ENCODE measurements around the gene ZEB1.

Gene ZEB1

DNA sequence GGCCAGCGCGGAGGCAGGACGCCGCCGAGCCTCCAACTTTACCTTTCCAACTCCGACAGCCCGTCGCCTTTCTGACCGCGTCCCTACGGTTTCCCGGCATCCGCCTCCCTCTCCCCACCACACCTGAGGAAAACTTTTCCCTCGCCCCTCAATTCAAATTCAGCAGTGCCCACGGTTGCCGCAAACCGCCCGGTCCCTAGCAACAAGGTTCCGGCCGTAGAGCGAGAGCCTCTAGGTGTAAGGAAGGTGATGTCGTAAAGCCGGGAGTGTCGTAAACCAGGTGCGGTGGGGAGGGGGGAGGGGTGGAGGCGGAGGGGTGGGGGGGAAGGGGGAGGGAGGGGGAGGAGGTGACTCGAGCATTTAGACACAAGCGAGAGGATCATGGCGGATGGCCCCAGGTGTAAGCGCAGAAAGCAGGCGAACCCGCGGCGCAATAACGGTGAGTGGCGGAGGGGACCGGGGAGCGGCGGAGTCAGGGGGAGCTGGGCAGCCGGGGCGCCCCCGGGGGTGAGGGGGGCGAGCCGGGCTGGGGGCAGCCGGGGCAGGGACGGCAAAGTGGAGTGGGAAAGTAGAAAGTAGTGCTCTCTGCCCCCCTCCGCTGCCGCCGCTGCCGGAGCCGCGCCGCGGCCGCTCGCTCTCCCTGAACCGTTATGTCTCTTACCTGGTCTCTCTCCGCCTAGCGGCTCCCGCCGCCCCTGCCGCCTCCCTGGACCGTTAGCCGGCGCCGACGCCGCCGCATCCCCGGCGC, at the start of gene ZEB1:
Gene ZEB1 (plus strand): TSS at position 363 of the 748 bp plus-strand sequence. CDS start 19 bp downstream, at position 382.
- peak; percentile 80 for DNase-seq (ENCODE audit: low read depth)

DNA sequence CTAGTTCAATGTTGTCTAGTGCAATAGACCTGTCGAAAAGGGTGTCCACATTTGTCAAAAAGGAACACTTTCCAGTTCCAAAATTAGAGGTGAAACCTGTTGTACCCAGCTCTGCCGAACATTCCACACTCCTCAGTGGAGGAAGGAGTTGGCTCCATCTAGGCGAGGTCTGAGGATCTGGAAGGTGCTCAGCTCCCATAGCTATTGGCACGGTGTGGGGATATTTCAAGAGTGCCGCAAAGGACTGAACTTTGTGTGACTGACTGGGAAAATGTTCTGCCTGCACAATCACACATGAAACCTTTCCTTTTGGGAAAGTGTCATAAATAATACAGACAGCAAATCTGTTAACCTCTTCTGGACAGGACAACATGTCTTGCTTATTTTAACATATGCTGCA, 48.1 kb upstream of the ZEB1 start:
- no peak for DNase-seq (ENCODE audit: low read depth)

DNA sequence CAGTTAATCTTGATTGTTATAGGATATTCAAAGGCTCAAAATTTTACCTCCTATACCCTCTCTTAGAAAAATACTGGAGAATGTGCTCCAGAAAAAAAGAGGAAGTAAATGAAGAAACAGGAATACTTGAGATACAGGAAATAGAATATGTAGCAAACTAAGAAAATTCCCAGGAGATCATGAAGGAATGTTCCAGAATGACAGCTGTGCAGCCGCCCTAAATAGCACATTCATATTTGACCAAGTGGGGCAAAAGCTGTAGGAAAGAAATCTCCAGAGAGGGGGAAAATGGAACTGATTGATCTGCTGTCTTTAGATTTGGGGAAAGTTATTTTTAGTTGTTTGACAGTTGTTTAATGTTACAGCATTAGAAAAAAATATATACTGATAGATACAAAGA, 46.2 kb upstream of the ZEB1 start:
- peak; percentile 18 for DNase-seq (ENCODE audit: low read depth)

DNA sequence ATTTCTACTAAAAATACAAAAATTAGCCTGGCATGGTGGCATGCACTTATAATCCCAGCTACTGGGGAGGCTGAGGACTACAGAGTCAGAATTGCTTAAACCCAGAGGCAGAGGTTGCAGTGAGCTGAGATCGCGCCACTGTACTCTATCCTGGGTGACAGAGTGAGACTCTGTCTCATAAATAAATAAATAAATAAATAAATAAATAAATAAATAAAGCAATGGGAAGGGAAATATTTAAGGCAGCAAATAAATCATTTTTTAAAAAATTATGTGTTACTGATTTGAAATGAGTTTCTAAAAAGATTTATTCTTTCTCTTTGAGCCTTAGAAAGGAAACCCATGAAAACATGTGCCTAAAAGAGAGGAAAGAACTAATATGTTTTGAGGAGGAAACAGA, 45.2 kb upstream of the ZEB1 start:
- DNase-seq (ENCODE audit: low read depth), result no peak

DNA sequence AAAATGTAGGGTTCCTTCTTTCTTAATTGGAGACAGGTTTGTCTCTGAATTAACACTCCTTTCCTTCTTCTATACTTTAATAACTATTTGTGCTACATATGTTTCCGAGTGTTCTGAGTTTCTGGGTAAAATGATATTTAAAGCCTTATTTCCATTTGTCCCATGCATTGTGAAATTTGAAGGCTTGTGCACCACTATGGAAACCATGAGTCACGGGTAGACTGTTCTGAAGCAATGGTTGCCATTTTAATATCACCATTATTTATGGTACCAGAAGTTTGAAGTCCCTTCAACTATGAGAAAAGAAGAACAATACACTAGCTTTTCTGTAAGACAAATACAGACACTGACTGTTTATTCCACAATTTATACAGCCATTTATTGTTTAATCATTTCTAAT, 44.7 kb upstream of the ZEB1 start:
- no peak for DNase-seq (ENCODE audit: low read depth)

DNA sequence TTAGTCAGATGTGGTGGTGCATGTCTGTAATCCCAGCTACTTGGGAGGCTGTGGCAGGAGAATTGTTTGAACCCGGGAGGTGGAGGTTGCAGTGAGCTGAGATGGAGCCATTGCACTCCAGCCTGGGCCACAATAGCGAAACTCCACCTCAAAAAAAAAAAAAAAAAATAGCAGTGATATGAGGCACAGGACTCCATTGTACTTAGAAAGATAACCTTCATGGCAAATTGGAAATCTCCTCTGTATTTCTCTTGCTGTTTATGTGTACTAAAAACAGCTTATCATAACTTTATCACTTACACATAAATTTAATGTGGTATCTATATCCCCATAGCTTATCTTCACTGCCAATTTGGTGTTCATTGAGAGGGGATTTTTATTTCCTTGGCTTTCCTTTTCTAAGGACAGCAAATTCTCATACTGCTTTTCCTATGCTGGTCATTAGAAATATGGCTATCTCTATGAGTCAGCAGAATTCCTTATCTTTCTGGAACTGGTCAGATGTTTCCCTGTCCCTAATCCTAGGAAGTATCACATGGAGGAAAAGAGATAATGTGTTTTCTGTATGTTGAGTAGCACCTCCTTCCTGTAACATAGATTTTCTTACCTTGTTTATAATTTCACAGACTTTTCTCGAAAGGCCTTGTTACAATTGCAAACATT, 40.6 kb upstream of the ZEB1 start:
- DNase-seq (ENCODE audit: low read depth), result peak; percentile 17

DNA sequence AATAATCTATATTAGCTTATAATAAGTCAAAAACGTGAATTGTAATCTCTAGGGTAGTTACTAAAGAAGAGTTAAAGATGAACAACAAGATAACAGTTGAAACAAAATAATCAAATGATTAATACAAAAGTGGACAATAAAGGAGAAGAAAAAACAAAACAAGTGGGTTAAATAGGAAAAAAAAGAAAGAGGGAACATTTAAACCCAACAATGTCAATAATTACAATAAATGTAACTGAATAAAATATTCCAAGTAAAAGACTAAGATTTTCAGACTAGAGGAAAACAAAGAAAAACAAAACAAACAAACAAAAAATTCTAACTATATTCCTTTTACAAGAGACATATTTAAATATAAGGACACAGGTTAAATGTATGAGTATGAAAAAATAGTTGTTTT, 38.0 kb upstream of the ZEB1 start:
- no peak for DNase-seq (ENCODE audit: low read depth)

DNA sequence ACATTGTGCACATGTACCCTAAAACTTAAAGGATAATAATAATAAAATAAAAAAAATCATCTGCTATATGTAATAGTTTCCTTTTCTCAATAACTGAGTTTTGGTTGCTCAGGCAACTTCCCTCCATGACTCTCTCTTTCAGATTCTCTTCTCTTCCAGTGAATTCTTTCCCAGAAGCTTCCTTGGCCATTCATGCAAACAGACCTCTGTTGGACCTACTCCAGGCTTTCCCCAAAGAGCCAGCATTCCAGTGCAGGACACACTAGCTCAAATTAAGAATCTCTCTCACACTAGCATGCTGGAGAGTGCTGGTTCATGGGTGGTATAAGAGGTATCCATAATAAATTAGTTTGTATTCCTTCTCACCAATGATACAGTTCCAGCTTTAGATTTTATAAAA, 31.0 kb upstream of the ZEB1 start:
- DNase-seq (ENCODE audit: low read depth), result peak; percentile 73

DNA sequence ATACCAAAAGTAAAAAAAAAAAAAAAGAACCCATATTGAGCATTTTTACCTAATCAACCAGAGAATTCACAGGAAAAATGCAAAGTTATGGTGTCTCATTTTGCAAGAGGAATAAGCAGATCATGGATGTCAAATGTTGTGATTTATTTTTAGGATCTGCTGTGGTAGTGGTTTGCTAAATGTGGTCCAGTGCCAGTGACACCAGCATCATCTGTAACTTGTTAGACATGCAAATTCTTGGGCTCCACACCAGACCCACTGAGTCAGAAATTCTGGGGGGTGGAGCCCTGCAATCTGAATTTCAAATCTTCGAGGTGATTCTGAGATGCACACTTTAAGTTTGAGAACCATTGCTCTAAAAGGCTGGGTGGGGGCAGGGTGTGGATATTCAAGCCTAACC, 30.1 kb upstream of the ZEB1 start:
- DNase-seq (ENCODE audit: low read depth), result peak; percentile 70

DNA sequence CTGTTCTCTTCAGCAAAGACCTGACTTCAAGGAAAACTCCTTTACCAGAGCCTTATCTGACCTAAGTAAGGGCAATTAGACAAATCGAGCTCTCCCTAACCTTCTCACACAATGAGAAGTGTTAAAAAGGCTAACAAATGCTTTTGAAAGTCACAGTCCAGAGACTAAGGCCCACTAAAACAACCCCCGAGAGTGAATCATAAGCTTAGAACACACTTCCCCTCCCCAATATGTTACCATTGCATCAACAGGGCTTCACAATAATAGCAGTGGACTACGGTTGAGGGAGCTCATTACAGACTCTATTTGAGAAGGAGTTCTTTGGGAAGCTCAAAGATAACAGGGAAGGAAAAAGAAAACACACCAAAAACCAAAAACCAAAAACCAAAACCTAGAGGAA, 28.6 kb upstream of the ZEB1 start:
- no peak for DNase-seq (ENCODE audit: low read depth)

DNA sequence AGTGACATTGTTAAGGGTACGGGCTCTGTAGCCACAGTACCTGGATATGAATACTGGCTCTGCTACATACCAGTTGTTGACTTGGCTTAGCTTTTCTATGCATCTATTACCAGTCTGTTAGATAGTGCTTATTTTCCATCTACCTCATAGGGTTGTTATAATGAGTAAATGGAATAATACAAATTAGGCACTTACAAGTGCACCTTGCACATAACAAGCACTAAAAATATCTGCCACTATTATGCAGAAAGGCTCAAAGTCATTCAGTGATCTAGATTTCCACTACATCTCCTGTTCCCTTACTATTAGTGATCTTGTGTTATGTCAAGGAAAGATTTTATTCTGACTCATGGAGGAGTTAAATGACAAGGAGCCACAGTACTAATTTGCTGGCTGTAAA, 27.9 kb upstream of the ZEB1 start:
- no peak for DNase-seq (ENCODE audit: low read depth)

DNA sequence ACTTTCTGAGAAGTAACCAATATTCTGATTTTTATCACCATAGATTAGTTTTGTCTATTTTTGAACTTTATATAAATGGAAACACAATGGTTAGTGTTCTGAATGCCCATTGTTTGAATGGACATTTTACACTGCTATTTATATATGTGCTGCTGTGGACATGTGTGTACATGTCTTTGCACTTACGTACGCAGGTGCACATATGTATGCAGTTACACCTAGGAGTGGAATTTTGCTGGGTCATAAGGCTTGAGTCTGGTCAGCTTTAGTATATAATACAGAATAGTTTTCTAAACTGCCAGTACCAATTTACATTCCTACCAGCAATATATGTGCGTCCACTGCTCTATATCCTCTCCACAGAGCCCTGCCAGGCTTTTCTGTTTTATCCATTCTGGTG, 24.5 kb upstream of the ZEB1 start:
- DNase-seq (ENCODE audit: low read depth), result no peak

DNA sequence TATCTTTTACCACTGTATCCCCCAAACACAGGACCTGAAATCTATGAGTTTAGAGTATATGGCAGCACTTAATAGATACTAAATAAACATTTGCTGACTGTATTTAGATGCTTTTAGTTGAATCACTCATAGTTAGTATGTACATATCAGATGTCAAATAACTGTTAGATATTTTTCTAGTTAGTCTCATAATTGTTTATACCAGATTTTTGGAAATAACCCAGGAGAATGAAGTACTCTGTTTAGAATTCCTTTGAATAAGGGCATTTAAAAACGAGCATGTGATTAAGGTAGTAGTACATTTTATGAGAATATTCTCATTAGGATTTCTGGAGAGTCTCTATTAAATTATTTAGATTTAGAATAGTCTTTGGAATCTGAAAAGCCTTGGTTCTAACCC, 22.3 kb upstream of the ZEB1 start:
- peak; percentile 36 for DNase-seq (ENCODE audit: low read depth)

DNA sequence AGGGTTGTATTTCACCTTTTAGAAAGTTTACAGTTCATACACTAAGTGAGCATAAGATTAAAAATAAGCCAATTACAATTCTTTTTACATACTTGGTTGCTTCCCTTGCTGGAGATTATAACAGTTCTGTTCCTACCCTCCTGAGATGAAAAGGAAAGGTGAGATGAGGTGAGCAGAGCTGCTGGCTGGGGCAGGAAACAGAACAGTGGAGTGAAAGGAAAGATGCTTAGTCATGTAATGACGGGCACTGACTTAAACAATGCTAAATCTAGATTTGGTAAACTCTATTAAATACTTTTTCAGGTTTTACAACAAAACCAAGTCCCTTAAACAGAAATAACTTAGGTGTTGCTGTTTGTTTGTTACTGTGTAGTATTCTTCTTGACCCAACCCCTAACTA, 19.9 kb upstream of the ZEB1 start:
- no peak for DNase-seq (ENCODE audit: low read depth)

DNA sequence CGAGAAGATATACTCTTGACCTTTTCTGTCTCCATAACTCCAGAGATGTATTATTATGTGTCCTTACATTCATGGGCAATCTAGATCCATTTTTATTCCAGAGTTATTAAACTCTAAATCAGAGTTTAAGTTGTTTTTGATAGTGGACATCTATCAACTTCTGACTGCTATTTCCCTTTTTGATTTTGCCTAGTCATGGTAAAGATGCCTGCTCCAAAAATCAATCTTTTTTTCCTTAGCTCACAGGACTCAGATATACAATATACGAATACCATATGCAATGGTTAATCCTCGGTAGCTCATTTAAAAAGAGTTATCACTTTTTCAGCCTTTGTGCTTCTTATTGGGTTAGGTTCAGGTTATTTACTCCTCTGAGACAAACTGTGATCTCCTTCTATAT, 15.8 kb upstream of the ZEB1 start:
- no peak for DNase-seq (ENCODE audit: low read depth)

DNA sequence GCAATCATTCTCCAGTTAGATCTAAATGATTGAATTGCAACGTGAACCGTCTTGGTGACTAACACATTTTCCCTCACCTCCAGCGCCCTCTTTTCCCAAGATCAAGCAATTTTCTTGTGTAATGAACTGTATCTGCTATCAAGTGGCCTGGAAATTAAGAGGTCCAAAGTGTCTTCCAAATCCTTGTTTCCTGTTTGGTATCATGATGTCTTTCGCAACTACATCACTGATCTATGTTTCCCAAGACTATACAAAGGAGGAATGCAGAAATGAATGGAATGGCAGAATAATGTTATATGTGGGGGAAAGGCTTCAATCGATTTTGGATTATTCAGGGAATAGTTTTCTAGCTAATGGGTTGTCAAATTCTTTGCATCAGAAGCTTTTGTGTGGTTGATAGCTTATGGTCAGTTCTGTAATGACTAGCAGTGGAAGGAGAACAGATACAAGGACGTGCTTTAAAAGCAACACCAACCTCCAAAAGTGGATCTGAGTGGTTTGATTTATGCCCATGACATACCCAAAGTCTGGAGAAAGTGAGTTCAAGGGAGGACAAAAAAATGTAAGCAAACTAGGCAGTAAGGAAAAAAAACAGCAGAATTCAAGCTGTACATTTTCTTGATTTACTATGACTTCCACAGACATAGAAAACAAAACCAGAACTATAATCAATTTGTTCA, 14.6 kb upstream of the ZEB1 start:
- peak; percentile 38 for DNase-seq (ENCODE audit: low read depth)

DNA sequence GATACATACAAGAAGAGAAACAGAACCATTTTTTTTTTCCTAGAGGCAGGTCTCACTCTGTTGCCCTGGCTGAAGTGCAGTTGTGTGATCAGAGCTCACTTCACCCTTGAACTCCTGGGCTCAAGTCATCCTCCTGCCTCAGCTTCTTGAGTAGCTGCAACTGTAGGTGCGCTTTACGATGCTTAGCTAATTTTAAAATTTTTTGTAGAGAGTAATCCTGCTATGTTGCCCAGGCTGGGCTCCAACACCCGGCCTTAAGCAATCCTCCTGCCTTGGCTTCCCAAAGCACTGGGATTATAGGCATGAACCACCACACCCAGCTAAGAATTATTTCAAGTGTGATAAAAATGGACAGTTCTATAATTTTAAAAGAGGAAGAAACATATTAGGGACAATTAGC, 5.6 kb upstream of the ZEB1 start:
- no peak for DNase-seq (ENCODE audit: low read depth)

DNA sequence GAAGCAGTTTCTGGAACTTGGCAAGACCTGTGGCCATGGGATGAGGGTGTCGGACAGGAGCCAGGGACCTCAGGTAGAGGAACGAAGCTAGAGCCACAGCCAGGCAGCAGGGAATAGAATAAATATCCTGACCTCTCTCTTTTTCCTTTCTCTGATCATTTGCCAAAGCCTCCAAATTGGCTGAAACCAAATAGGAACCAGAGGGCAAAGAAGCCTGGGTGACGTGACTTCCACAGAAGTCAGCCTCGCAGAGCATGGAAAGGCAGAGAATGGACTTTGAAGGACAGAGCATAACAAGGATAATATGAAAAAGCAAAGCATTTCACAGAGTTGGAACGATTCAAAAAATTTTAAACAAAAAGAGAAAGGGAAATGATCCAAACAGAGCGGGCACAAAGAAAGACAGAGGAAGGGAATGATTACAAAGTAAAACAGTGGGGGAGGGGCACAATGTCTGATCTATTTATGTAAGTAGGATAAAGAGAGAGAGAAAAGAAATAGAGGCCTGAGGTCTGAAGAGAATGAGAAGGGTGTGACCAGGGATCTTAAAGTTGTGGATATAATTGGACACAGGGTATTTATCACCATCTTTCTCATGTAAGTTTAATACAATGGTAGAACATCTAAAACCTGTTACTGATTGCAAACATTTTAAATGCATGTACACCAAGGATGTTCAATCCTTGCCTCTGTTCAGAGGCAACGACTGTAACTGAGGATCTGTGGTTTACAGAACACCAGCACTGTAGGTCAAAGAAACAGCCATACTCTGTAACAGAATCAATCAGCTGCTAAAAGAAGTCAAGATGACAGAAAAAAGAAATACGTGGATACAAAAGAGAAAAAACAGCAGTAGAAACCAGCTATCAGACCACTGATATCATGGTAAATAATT, 4.5 kb upstream of the ZEB1 start:
- no peak for DNase-seq (ENCODE audit: low read depth)

DNA sequence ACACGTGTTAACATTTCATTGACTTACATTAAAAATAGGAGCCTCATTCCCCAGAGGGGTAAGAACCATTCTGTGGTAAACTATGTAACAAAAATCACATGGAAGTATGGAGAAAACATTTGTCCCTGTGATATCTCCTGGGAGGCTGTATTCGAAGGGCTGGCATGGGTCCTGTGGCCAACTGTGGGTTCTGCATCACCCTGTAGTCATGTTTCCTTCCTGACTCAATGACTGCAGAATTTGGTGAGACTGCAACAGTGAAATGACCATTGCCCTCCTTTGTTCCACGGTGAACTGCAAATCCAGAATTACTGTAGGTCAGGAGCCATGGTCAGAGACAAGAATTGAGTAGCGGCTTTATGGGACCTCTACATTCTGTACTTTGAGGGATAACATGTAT, 3.6 kb upstream of the ZEB1 start:
- DNase-seq (ENCODE audit: low read depth), result peak; percentile 79

DNA sequence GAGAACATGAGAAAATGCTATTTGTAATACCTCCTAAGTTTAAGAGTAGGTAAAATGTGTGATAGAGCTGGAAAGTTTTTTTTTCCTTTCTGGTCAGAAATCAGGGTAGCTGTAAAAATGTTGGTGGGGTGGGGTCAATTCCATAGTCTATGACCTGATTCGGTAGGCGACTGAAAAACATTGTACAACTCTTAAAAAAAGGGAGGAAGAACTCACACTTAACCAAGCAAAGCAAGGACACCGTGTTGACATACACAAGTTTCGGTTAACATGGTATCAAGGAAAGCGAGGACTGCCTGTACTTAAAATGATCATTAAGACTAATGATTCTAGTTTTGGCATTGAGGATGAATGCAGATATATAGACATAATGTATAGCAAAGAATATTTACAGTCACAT, 1.8 kb upstream of the ZEB1 start:
- DNase-seq (ENCODE audit: low read depth), result no peak

DNA sequence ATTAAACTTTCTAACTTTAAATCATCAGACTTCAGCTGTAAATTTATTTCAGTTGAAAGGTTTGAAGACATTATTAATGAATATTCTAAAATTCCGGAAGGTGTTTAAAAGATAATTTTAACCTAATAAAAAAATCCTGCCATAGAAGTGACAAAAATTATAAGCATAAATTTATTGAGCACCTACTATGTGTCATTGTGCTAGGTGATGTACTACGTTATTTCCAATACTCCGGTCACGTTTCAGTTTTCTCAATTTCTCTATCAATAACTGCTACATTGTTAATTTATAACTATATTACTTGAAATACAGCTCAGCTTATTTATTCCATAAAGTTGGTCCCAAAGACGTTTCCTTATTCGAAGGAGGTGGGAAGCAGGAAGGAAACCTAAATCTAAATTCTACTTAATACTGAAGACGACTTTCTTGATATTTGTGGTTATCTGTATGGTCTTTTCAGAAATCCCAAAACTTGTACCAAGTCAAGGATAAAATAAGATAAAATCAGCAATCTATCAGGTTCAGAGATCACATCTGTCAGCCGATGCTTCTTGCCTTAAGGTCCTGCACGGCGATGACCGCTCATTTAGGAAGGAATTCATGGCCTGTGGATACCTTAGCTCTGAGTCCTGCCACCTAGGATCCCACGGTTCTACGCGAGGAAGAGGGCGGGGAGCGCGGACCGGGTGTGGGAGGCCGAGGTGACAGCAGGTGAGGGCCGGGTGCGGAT, 1.2 kb upstream of the ZEB1 start:
- no peak for DNase-seq (ENCODE audit: low read depth)

DNA sequence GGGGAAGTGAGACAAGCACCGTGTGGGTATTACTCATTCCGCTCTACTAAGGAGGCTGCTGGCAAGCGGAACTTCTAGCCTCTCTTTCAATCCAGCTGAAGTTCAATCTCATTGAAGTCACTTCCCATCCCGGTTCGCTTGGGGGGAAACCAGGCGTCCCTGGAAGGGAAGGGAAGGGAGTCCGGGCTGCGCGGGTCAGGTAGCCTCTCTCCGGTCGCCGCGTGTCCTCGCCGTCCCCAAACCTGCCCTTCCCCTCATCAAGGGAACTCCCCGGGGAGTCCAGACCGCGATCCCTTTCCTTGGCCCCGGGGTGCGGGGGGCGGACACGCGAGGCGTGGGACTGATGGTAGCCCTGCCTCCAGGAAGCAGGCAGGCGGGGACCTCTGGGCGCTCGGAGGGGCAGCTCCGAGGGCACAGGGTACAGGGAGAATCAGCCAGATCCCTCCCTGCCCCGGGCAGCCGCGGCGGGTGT, 598 bp upstream of the ZEB1 start:
- peak; percentile 75 for DNase-seq (ENCODE audit: low read depth)

All from EH (cell line).